Mesothelial cell of epicardium (in vitro differentiated cells): ENCODE results near the gene TNPO3. TPM values are rescaled to one million over a fixed set of nuclear protein-coding genes. Genes with fewer than 3 reads are reported as not detected.

ENCODE experiments used
- DNase-seq, 2 experiments: peaks; one replicate each; pipeline ENCODE4 v3.0.0; 2021; ENCODE audit warnings: low spot score in 2 of 2; ENCODE audit not compliant: unreplicated experiment in 2 of 2
- H3K27ac Mint-ChIP-seq: 2 replicates; pipeline ENCODE4 v1.8.0; 2021; ENCODE audit warnings: mixed read lengths
- H3K27me3 Mint-ChIP-seq: 2 replicates; pipeline ENCODE4 v1.8.0; 2021; ENCODE audit warnings: low read depth, mixed read lengths
- H3K36me3 Mint-ChIP-seq: 2 replicates; pipeline ENCODE4 v1.8.0; 2021; ENCODE audit warnings: mixed read lengths
- H3K4me1 Mint-ChIP-seq: 2 replicates; pipeline ENCODE4 v1.8.0; 2021; ENCODE audit warnings: mixed read lengths
- H3K4me3 Mint-ChIP-seq: 2 replicates; pipeline ENCODE4 v1.8.0; 2021; ENCODE audit warnings: mild to moderate bottlenecking, moderate library complexity, mixed read lengths
- H3K9me3 Mint-ChIP-seq: 2 replicates; pipeline ENCODE4 v1.8.0; 2021; ENCODE audit warnings: mixed read lengths
- CTCF ChIP-seq: fragments of 200-600 bp; sonication (generic); IDR thresholded peaks from one replicate; pipeline ENCODE4 v1.5.0; 2021; ENCODE audit warnings: antibody characterized with exemption; ENCODE audit not compliant: unreplicated experiment
- total RNA-seq: library from RNA; stranded (reverse); gene quantifications from 3 replicates; pipeline ENCODE4 v1.2.1, GENCODE V29; 2021

TNPO3 gene
- total RNA-seq, 1 donor from 2014 or later: 40.2 TPM

DNA sequence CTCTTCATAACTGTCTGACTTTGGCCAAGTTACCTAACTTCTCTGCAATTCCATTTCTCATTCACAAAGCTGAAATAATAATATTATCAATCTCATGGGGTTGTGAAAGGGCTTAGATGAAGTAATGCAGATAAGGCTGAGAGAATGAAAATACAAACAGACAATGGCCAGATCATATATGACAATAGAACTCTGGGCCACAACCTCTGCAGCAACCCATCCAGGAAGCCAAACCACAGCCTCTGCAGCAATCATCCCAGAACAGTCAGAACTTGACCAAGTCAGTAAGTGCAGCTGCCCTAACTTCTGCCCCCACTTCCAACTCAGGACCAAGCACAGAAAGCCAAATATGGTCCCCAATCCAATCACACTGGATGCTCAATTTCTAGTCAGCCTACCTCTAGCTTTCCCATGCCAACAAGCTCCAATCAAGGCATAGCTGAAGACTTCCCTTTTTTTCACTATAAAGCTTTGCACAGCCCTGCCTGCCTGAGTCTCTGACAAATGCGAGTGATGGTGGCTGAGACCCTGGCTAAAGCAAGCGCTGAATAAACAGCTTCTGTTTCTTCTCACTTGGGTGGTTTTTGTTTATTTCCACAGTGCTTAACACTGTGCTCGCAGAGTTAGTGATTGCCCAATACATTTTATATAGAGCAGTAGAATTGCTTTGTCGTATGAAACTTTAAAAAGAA lies 34.8 kb upstream of the TNPO3 start:
- no peaks in the 10 kb centered on the region for H3K9me3 Mint-ChIP-seq
- H3K36me3 Mint-ChIP-seq: no peaks in the 10 kb centered on the region
- H3K4me1 Mint-ChIP-seq: peaks cover 2% of the 10 kb centered on the region
- DNase-seq: no peak
- H3K27ac Mint-ChIP-seq: no peak overlapping the region
- no peak overlapping the region for H3K4me3 Mint-ChIP-seq
- no peak for TF ChIP-seq CTCF
- H3K27me3 Mint-ChIP-seq: peaks cover 3% of the 10 kb centered on the region

DNA sequence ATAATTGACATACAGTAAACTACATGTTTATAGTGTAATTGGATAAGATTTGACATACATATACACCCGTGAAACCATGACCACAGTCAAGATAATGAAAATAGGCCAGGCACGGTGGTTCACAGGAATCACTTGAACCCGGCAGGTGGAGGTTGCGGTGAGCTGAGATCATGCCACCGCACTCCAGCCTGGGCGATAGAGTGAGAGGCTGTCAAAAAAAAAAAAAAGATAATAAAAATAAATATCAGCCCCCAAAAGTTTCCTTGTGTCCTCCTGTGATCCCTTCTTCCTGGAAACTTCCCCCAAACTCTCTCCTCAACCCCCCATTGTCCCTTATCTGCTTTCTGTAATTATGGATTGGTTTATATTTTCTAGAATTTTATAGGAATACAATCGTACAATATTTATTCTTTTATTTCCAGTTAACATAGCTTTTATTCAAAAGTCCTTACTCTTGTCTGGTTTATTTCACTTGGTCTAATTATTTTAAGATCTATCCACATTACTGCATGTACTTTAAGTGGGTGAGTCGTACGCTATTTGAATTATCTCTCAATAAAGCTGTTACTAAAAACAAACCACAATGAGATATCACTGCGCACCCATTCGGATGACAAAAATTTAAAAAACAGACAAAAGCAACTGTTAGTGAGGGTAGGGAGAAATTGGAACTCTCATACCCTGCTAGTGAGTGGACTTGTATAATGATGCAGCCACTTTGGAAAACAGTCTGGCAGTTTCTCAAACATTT lies 30.1 kb upstream of the TNPO3 start:
- Mint-ChIP-seq H3K27ac (no peak overlapping the region), H3K27me3 (peaks cover 5% of the 10 kb centered on the region), H3K4me3 (no peak overlapping the region), H3K4me1 (peaks cover 3% of the 10 kb centered on the region), H3K36me3 (no peaks in the 10 kb centered on the region), H3K9me3 (no peaks in the 10 kb centered on the region)
- no peak for TF ChIP-seq CTCF
- no peak for DNase-seq

GRCh38 chr7:129083525-129083924 lies 28.6 kb upstream of the TNPO3 start:
- TF ChIP-seq CTCF: no peak
- peaks cover 11% of the 10 kb centered on the region for H3K27me3 Mint-ChIP-seq
- no peak for DNase-seq
- H3K4me1 Mint-ChIP-seq: peaks cover 3% of the 10 kb centered on the region
- H3K4me3 Mint-ChIP-seq: no peak overlapping the region
- no peak overlapping the region for H3K27ac Mint-ChIP-seq
- no peaks in the 10 kb centered on the region for H3K9me3 Mint-ChIP-seq
- no peaks in the 10 kb centered on the region for H3K36me3 Mint-ChIP-seq

DNA sequence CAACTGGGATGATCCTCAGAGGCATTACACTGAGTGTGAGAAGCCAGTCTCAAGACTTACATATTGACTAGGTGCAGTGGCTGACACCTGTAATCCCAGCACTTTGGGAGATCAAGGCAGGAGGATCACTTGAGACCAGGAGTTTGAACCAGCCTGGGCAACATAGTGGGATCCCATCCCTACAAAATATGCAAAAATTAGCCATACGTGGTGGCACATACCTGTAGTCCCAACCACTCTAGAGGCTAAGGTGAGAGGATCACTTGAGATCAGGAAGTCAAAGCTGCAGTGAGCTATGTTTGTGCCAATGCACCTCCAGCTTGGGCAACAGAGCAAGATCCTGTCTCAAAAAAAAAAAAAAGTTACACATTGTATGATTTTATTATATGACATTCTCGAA lies 23.5 kb upstream of the TNPO3 start:
- H3K9me3 Mint-ChIP-seq: no peaks in the 10 kb centered on the region
- H3K36me3 Mint-ChIP-seq: no peaks in the 10 kb centered on the region
- H3K27me3 Mint-ChIP-seq: peaks cover 11% of the 10 kb centered on the region
- DNase-seq: no peak
- no peak overlapping the region for H3K4me3 Mint-ChIP-seq
- H3K27ac Mint-ChIP-seq: no peak overlapping the region
- no peaks in the 10 kb centered on the region for H3K4me1 Mint-ChIP-seq
- no peak for TF ChIP-seq CTCF

DNA sequence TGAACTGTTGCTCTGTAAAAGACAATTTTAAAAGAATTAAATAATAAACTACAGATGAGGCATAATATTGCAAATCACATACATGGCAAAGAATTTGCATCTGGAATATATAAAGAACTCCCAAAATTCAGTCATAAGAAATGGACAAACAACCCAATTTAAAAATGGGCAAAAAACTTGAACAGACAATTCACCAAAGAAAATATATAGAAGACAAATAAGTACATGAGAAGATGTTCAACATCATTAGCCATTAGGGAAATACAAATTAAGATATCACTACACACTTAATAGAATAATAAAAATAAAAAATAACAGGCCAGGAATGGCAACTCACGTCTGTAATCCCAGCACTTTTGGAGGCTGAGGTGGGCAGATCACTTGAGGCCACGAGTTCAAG lies 22.0 kb upstream of the TNPO3 start:
- no peaks in the 10 kb centered on the region for H3K36me3 Mint-ChIP-seq
- no peak for TF ChIP-seq CTCF
- H3K9me3 Mint-ChIP-seq: no peaks in the 10 kb centered on the region
- no peak for DNase-seq
- H3K27me3 Mint-ChIP-seq: peaks cover 11% of the 10 kb centered on the region
- no peaks in the 10 kb centered on the region for H3K4me1 Mint-ChIP-seq
- no peak overlapping the region for H3K4me3 Mint-ChIP-seq
- no peak overlapping the region for H3K27ac Mint-ChIP-seq
